Measurements from ENCODE around the gene PIK3CD.

PIK3CD gene

DNA sequence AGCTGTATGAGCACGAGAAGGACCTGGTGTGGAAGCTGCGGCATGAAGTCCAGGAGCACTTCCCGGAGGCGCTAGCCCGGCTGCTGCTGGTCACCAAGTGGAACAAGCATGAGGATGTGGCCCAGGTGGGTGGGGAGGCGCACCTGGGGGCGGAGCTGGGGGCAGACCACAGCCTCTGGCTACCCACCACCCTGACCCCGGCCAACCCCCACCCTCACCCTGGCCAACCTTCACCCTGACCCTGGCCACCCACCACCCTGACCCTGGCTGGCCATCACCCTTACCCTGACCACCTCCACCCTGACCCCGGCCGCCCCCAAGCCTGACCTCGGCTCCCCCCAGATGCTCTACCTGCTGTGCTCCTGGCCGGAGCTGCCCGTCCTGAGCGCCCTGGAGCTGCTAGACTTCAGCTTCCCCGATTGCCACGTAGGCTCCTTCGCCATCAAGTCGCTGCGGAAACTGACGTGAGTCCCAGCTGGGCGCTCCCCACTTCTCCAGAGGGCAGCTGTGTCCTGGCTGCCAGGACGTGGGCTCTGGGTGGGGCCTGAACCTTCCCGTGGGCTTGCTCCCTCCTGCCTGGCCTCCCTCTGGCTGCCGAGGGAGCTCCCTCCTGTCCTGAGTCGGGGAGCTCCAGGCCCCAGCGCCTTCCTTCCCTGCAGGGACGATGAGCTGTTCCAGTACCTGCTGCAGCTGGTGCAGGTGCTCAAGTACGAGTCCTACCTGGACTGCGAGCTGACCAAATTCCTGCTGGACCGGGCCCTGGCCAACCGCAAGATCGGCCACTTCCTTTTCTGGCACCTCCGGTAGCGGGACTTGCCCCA is 69.5 kb downstream of the PIK3CD start:
- no peak for DNase-seq

DNA sequence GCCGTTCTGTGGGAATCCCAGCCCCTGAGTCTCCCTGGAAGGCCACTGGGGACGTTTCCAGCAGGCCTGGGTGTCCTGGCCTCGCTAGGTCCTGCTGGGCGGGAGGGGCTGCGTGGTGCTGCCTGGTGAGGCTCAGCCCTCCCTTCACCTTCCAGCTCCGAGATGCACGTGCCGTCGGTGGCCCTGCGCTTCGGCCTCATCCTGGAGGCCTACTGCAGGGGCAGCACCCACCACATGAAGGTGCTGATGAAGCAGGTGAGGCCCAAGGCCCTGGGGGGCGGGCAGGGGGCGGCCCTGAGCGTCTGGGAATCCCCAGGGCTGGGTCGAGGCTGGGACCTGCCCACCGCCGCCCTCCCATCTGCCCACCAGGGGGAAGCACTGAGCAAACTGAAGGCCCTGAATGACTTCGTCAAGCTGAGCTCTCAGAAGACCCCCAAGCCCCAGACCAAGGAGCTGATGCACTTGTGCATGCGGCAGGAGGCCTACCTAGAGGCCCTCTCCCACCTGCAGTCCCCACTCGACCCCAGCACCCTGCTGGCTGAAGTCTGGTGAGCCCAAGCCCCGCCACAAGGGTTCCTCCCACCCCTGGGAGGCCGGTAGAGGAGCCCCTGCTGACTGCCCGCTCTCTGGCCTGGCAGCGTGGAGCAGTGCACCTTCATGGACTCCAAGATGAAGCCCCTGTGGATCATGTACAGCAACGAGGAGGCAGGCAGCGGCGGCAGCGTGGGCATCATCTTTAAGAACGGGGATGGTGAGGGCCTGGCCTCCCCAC is 70.3 kb downstream of the PIK3CD start:
- DNase-seq: no peak

DNA sequence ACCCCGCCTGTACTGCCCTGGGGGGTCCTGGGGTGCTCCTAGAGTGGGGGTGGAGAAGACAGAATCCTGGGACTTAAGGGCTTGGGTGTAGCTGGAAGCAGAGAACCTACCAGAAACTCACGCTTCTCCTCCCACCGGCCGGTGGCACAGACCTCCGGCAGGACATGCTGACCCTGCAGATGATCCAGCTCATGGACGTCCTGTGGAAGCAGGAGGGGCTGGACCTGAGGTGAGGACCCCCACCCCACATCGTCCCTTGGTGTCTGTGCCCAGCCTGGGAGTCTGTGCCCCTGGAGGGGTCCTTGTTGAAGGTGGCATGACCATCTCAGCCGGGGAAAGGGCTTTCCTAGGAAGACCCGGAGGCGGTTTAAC is 70.8 kb downstream of the PIK3CD start:
- DNase-seq: no peak

DNA sequence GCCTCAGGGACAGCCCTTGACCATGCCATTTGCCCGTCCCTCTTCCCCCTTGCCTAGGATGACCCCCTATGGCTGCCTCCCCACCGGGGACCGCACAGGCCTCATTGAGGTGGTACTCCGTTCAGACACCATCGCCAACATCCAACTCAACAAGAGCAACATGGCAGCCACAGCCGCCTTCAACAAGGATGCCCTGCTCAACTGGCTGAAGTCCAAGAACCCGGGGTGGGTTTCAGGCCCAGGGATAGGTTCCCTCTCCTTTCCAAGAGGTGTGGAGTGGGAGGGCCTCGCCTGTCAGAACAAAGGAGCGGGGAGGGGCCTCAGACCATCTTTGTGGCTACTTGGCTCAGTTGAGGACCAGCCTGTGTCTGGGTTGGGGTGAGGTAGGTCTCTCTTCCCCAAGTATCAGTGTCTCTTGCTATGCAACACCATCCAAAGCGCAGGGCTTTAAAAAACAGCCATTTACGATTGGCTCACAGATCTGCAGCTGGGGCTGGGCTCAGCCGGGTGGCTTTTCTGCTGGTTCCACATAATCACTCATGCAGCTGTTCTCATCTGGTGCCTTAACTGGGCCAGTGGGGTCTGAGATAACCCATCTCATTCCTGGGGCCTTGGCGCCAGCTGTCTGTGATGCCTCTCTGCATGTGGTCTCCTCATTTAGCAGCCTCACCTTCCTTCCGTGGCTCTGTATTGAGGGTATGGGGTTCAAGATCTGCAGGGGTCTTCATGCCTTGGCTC is 71.7 kb downstream of the PIK3CD start:
- DNase-seq: no peak

DNA sequence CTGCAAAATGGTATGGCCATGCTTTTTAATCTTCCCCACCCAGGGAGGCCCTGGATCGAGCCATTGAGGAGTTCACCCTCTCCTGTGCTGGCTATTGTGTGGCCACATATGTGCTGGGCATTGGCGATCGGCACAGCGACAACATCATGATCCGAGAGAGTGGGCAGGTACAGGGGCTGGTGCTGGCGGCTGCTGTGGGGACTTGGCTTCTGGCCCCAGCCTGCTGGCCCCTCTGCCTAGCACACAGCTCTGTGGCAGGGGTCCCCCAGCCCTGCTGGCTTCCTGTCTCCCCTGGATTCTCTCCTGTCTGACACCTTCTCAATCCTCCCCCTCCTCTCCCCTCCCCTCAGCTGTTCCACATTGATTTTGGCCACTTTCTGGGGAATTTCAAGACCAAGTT is 72.4 kb downstream of the PIK3CD start:
- no peak for DNase-seq

DNA sequence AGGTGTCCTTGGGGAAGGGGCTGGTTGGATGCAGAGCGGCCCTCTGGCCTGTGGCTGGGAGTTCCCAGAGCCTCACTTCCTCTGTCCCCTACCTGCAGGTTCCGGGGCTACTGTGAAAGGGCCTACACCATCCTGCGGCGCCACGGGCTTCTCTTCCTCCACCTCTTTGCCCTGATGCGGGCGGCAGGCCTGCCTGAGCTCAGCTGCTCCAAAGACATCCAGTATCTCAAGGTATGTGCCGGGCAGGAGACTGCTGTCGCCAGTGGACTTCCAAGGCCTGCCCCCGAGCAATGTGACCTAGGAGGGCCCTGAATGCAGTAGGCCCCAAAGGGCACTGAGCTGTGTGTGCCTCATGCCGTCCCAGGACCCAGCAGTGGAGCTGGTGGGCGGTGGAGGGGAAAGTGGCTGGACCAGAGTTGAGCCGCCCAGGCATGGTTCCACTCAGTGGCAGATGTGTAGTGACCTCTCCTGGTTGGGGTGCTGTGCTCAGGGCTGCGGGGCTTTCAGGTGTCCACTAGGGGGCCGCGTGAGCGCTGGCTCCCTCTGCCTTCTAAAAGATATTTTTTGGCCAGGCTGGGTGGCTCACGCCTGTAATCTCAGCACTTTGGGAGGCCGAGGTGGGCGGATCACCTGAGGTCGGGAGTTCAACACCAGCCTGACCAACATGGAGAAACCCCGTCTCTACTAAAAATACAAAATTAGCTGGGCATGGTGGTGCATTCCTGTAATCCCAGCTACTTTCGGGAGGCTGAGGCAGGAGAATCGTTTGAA is 73.4 kb downstream of the PIK3CD start:
- no peak for DNase-seq

DNA sequence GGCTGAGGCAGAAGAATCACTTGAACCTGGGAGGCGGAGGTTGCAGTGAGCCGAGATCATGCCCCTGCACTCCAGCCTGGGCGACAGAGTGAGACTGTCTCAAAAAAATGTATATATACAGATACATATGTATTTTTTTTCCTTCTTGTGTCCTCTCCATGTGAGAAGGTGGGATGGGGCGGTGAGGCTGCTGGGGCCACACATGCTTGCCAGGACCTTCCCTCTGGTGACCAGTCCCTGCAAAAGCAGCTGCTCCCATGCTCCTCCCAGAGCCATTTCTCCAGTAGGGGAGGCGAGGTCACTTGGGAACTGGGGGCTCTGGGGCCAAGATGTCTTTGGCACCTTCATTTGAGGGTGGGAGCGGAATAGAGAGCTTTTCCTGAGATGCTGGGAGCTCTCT is 74.9 kb downstream of the PIK3CD start:
- no peak for DNase-seq

DNA sequence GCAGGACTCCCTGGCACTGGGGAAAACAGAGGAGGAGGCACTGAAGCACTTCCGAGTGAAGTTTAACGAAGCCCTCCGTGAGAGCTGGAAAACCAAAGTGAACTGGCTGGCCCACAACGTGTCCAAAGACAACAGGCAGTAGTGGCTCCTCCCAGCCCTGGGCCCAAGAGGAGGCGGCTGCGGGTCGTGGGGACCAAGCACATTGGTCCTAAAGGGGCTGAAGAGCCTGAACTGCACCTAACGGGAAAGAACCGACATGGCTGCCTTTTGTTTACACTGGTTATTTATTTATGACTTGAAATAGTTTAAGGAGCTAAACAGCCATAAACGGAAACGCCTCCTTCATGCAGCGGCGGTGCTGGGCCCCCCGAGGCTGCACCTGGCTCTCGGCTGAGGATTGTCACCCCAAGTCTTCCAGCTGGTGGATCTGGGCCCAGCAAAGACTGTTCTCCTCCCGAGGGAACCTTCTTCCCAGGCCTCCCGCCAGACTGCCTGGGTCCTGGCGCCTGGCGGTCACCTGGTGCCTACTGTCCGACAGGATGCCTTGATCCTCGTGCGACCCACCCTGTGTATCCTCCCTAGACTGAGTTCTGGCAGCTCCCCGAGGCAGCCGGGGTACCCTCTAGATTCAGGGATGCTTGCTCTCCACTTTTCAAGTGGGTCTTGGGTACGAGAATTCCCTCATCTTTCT is 75.5 kb downstream of the PIK3CD start:
- no peak for DNase-seq

DNA sequence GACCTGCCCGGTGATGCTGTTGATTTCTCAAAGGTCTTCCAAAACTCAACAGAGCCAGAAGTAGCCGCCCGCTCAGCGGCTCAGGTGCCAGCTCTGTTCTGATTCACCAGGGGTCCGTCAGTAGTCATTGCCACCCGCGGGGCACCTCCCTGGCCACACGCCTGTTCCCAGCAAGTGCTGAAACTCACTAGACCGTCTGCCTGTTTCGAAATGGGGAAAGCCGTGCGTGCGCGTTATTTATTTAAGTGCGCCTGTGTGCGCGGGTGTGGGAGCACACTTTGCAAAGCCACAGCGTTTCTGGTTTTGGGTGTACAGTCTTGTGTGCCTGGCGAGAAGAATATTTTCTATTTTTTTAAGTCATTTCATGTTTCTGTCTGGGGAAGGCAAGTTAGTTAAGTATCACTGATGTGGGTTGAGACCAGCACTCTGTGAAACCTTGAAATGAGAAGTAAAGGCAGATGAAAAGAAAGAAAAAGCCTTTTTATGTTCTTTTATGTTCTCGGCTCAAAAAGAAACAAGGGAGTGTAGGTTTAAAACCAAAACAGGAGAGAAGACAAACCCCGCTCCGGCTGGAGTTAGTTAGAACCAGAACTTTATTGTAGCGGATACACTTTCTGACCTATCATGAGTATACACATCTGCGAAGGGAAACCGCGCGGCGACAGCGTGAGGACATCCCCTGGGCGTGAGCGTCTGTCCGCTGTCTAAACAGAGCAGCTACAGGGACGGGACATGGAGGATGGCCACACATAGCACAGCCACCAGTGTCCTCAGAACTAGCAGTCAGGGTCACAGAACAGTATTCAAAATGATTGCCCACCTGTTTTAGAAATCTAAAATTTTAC is 77.1 kb downstream of the PIK3CD start:
- DNase-seq: no peak

DNA sequence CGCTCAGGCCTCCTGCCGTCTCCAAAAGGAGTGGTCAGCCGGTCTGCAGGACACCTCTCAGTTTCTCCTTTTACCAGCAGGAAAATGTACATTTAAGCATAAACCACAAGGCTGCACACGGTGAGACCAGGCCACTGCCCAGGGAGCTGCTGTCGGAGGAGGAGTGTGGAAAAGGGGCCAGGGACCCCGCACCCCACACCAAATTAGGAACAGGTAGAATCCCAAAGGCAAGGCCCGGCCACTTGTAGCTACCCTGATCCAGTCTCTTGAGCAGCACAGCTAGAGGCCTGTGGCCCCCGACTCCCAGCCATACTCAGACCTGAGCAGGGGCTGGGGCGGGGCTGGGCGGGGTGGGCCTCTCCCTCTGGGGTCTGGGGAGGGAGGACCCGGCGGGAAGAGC is 78.0 kb downstream of the PIK3CD start:
- DNase-seq: no peak

DNA sequence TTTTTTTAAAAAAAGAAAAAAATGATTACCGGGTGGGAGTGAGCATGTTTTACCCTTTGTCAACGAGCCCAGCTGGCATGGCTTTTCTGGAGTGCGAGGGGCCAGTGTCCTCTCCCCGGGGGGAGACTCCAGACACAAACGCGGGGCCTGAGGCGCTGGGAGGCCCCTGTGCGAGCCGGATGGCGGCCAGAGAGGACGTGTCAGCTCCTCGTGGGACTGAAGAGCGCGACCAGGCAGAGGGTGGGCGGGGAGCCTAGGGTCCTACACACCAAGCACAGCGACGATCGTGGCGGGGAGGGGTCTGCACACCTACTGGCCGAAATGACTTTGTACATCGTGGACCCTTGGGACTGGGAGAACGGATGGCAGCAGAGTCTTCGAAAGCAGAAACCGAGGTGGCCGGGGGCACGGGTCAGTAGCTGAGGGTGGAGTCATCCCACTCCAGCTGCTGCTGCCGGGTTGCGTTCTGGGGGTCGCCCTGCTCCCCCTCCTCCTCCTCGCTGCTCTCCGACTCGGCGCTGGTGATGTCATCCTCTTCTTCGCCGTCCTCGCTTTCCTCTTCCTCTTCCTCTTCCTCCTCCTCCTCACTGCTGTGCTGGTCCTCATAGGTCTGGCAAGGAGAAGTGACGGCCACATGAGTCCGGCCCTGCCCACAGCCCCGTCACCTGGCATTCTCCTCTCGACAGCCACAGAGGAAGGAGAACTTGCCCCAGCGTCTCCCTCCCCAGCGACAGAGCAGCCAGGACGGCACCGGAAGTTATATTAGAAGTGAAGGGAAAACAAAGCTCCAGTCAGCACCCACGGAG is 78.8 kb downstream of the PIK3CD start:
- DNase-seq: no peak

DNA sequence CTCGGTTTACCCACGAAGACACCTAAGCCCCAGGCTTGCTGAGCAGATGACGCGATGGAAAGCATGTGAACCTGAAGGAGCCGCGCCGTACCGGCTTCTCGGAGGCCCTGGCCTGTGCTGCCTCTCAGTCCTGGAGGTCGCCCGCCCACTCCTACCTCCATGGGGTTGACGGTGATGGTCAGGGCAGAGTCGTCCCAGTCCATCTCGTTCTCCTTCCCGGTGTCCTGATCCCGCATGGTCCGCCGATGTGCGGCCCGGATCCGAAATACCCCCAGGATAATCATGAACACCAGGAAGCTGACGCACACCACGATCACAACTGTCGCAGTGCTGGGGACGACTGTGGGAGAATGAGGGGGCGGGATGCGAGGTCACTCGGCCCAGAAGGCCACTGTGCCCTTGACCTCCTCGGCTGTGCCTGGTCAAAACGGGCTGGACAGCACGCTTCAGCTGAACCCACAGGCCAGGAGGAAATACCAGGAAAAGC is 79.6 kb downstream of the PIK3CD start:
- no peak for DNase-seq

DNA sequence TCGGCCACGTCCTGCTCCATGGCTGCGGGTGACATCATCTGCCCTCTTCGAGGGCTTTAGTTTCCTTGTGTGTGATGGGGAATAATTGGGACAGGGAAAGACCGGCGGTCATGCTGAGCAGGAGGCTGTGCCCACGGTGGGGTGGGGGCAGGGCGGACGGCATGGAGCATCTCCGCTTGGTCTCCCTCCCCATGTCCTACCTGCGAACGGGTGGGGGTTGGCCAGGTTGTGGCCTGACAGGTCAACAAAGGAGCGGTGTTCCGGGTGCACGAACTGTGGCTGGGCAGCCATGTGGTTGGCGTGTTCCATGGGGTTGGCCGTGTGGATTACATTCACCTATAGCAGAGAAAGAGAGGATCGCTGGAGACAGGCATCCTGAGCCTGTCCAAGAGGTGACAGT is 80.0 kb downstream of the PIK3CD start:
- no peak for DNase-seq

DNA sequence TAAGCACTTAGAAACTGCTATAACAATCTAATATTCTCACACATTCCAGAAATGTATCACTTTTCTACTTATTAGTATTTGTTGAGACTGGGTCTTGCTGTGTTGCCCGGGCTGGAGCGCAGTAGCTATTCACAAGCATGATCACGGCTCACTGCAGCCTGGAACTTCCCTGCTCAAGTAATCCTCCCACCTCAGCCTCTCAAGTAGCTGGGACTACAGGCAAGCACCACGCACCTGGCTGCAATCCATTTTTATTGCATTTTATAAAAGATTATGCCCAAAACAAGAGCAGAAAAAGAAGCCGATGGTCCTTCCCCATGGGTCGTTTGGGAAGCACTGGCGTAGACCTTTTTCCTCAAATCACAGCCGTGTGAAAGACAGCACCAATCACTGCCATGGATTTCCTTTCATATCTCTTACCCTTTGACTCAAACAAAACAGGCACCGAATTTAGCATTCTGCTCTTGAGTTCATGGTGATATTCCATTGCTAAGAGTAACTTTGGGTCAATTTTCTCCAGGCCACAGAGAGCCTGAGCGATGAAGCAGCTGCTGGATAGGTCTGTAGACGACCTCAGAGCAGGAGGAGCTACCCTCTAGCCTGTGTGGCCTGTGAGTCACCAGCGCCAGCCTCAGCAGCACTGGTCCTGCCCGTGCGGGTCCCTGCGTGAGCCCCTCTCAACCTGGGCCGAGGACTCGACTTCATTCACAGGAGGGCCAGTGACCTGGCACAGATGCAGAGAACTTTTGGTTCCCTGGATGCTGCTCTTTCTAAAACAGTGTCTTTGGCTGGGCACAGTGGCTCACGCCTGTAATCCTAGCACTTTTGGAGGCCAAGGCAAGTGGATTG is 80.8 kb downstream of the PIK3CD start:
- no peak for DNase-seq

DNA sequence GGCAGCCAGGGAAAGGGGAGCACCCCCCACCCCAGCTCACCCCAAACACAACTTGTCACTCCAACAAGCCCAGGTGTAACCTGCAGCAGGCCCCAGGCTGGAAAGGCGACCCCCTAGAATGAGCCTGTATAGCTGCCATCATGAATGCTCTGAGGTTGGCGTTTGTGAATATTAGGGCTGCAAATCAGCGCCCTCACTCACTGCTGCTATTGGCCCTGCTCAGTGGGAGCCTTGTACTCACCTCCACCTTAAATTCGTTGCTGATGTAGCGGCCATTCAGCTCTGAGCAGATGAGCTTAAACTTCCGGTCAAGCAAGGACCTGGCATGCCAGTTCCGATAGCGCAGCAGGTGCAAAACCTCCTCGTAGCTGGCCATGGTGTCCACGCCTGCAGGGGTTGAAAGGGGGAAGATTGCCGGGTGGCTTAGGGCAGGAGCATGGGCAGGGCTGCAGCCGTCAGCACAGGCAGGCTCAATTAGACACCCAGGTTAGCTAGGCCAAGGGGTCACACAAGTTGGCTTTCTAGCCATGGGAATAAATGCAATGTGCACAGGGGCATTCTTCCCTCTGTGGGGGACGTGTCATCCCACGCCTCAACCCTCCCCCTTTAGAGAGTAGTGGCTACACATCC is 81.7 kb downstream of the PIK3CD start:
- no peak for DNase-seq

DNA sequence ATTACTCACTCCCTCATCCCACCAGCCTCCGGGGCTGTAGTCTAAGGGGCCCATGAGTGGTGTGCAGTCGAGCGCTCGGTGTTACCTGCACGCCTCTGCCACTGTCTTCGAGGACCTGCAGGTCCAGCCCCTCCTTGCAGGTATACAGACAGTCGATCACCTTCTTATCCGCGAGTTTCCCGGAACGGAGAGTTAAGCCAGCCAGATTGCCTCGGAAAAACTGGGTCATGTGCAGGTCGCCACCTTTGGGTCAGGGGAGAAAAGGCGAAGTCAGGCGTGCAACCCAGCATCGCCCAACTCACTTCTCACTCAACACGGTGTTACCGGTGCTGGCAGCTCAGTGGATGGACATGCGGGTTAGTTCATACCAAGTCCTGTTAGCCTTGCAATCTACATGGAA is 84.3 kb downstream of the PIK3CD start:
- no peak for DNase-seq

DNA sequence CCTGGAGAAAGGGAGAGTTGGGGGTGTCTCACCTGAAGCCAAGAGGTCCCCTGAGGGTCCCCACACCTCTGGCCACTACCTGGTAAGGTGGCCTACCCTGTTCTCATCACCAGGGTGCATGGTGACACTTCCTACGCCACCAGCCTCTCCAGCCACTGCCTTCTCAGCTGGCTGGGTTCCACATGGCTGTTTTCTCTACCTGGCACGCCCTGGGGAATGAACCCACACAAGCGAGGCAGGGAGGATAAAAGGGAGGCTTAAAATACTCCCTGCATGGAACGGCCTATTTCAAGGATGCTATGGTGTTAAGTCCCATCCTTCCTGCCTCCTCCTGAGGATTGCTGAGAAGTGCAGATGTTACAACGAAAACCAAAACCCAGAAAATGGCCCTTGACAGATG is 84.7 kb downstream of the PIK3CD start:
- no peak for DNase-seq

DNA sequence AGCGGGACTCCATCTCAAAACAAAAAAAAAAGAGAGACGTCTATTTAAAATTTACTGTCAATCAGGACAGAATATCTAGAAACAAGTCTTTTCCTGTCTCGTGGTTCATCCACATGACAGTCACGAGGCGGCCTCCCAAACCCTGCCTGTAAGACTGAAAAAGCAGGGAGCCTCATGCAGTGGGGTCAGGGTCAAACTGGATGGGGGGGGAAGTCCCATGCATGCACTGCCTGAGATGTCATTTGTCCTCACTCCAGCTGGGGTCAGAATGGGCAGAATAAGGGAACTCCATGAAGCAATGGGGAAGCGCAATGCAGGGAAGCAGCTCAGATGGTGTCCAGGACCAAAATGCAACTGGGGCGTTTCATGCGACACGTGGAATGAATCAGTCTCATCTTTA is 85.5 kb downstream of the PIK3CD start:
- DNase-seq: no peak

DNA sequence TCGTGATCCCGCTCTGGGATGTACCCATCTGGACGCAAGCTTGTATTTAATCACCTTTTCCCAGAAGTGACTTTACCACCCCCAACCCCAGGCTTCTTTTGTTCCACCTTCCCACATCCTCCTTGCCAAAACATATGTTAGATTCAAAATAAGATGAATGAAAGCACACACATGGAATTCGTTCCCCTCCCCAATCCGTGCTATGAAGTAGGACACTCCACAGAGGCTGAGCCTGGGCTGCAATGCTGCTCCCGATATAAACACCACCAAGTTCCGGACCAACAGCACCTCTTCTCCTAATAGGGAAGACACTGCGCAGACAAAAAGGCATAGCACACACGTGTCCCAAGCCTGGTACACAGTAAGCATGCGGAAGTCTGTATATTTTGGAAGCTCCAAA is 86.1 kb downstream of the PIK3CD start:
- DNase-seq: no peak
